Neural progenitor cell (in vitro differentiated cells): ENCODE results near the gene RRP1. TPM values are rescaled to one million over a fixed set of nuclear protein-coding genes. Genes with fewer than 3 reads are reported as not detected.

Source experiments
- DNase-seq: peaks from one replicate; pipeline ENCODE4 v3.0.0-alpha.2; 2016; ENCODE audit warnings: low spot score
- H2AFZ ChIP-seq: fragments of 200-600 bp; sonication (generic); replicated peaks from 2 replicates; pipeline ENCODE4 v1.6.1; 2016; ENCODE audit warnings: antibody characterized with exemption
- H3F3A ChIP-seq: fragments of 200-600 bp; sonication (generic); 2 replicates; pipeline ENCODE4 v1.6.1; 2016; ENCODE audit warnings: antibody characterized with exemption, low read depth
- H3K27ac ChIP-seq: fragments of 200-600 bp; sonication (generic); 2 replicates; pipeline ENCODE4 v1.5.1; 2016; ENCODE audit warnings: mild to moderate bottlenecking
- H3K27me3 ChIP-seq: fragments of 200-600 bp; sonication (generic); 2 replicates; pipeline ENCODE4 v1.6.1; 2016; ENCODE audit warnings: mild to moderate bottlenecking, moderate library complexity
- H3K36me3 ChIP-seq: fragments of 200-600 bp; sonication (generic); 2 replicates; pipeline ENCODE4 v1.5.1; 2016
- H3K4me1 ChIP-seq: fragments of 200-600 bp; sonication (generic); 2 replicates; pipeline ENCODE4 v1.6.1; 2016; ENCODE audit warnings: mixed run types
- H3K4me2 ChIP-seq: fragments of 200-600 bp; sonication (generic); 2 replicates; pipeline ENCODE4 v1.6.1; 2016
- H3K4me3 ChIP-seq: fragments of 200-600 bp; sonication (generic); 2 replicates; pipeline ENCODE4 v1.5.1; 2016
- H3K79me2 ChIP-seq: fragments of 200-600 bp; sonication (generic); 2 replicates; pipeline ENCODE4 v1.6.1; 2016; ENCODE audit warnings: low read depth
- H3K9ac ChIP-seq: fragments of 200-600 bp; sonication (generic); 2 replicates; pipeline ENCODE4 v1.6.1; 2016
- H3K9me3 ChIP-seq: fragments of 200-600 bp; sonication (generic); 2 replicates; pipeline ENCODE4 v1.5.1; 2016; ENCODE audit warnings: low read depth
- H4K20me1 ChIP-seq: fragments of 200-600 bp; sonication (generic); 2 replicates; pipeline ENCODE4 v1.6.1; 2016; ENCODE audit warnings: low read depth
- H3K27ac Mint-ChIP-seq: 3 replicates; pipeline ENCODE4 v1.8.0; 2021; ENCODE audit warnings: mixed read lengths
- H3K27me3 Mint-ChIP-seq: 2 replicates; pipeline ENCODE4 v1.8.0; 2022; ENCODE audit warnings: low read depth, mild to moderate bottlenecking, inconsistent platforms, moderate library complexity, mixed read lengths; ENCODE audit not compliant: insufficient read depth
- H3K36me3 Mint-ChIP-seq: 3 replicates; pipeline ENCODE4 v1.8.0; 2021; ENCODE audit warnings: mixed read lengths
- H3K4me1 Mint-ChIP-seq: 3 replicates; pipeline ENCODE4 v1.8.0; 2021; ENCODE audit warnings: mixed read lengths
- H3K4me3 Mint-ChIP-seq: 3 replicates; pipeline ENCODE4 v1.8.0; 2021; ENCODE audit warnings: mild to moderate bottlenecking, moderate library complexity, mixed read lengths
- H3K9me3 Mint-ChIP-seq: 3 replicates; pipeline ENCODE4 v1.8.0; 2020; ENCODE audit warnings: mixed read lengths
- CTCF ChIP-seq: fragments of 200-600 bp; sonication (generic); IDR thresholded peaks from 2 replicates; pipeline ENCODE4 v1.5.1; 2017; ENCODE audit warnings: antibody characterized with exemption, mild to moderate bottlenecking
- EZH2 ChIP-seq: fragments of 200-600 bp; sonication (generic); IDR thresholded peaks from 2 replicates; pipeline ENCODE4 v1.6.1; 2017; ENCODE audit warnings: antibody characterized with exemption, mild to moderate bottlenecking, moderate library complexity
- EZH2phosphoT487 ChIP-seq: fragments of 200-600 bp; sonication (generic); IDR thresholded peaks from 2 replicates; pipeline ENCODE4 v1.6.1; 2017; ENCODE audit warnings: antibody characterized with exemption
- total RNA-seq: library from RNA; depleted of rRNA; stranded (reverse); fragments of >200 nt; gene quantifications from 2 replicates; pipeline ENCODE4 v1.2.3, GENCODE V29; 2015; ENCODE audit warnings: low replicate concordance

RRP1 gene
- total RNA-seq, 1 donor from 2014 or later, result 18.4 TPM

DNA sequence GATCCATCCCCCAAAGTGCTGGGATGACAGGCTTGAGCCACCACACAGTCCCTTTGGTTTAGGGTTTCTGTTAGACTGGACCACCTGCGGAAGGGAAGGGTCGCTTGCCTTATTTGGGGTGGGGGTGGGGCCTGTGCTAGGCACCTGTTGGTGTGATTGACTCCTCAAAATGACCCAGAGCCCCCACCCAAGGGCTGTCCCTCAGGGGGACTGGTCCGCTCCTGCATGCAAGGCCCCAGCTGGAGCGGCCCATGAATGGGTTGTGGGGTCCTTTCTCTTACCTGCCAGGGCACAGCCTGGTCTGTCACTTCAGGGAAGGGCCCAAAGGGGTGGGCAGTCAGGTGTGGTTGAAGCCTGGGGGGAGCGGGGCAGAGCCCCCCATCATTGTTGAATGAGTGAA, 11.4 kb upstream of the RRP1 start:
- TF ChIP-seq CTCF, result no peak
- TF ChIP-seq EZH2, result no peak
- no peak for TF ChIP-seq EZH2phosphoT487
- no peak overlapping the region for H3K4me3 ChIP-seq
- Mint-ChIP-seq H3K4me3 (peak overlapping the region; percentile 87), H3K27me3 (peaks cover 12% of the 10 kb centered on the region), H3K4me1 (peaks cover 19% of the 10 kb centered on the region), H3K9me3 (no peaks in the 10 kb centered on the region), H3K27ac (peak overlapping the region; percentile 2), H3K36me3 (peaks cover 6% of the 10 kb centered on the region)
- no peak overlapping the region for H3K4me2 ChIP-seq
- H3K27ac ChIP-seq, result no peak overlapping the region
- no peaks in the 10 kb centered on the region for H3K9me3 ChIP-seq
- DNase-seq, result no peak
- H3K9ac ChIP-seq, result no peak overlapping the region
- no peak overlapping the region for H2AFZ ChIP-seq
- H4K20me1 ChIP-seq, result no peaks in the 10 kb centered on the region
- peaks cover 13% of the 10 kb centered on the region for H3K79me2 ChIP-seq
- H3K27me3 ChIP-seq, result no peaks in the 10 kb centered on the region
- H3K4me1 ChIP-seq, result peaks cover 8% of the 10 kb centered on the region
- no peaks in the 10 kb centered on the region for H3K36me3 ChIP-seq
- peaks cover 25% of the 10 kb centered on the region for H3F3A ChIP-seq

- no peaks in the 10 kb centered on the region for H3K9me3 ChIP-seq
- H3K4me1 ChIP-seq, result peaks cover 8% of the 10 kb centered on the region
- H3K9ac ChIP-seq, result no peak overlapping the region
- Mint-ChIP-seq H3K27me3 (peaks cover 9% of the 10 kb centered on the region), H3K27ac (peak overlapping the region; percentile 44), H3K9me3 (no peaks in the 10 kb centered on the region), H3K4me1 (peaks cover 19% of the 10 kb centered on the region), H3K4me3 (peak overlapping the region; percentile 54), H3K36me3 (peaks cover 4% of the 10 kb centered on the region)
- no peak for DNase-seq
- peak overlapping the region; percentile 44 for H3K4me2 ChIP-seq
- peaks cover 13% of the 10 kb centered on the region for H3K79me2 ChIP-seq
- no peak overlapping the region for H3K4me3 ChIP-seq
- H4K20me1 ChIP-seq, result no peaks in the 10 kb centered on the region
- H2AFZ ChIP-seq, result no peak overlapping the region
- peaks cover 25% of the 10 kb centered on the region for H3F3A ChIP-seq
- no peaks in the 10 kb centered on the region for H3K36me3 ChIP-seq
- TF ChIP-seq EZH2phosphoT487 (no peak), EZH2 (no peak), CTCF (no peak)
- H3K27ac ChIP-seq, result no peak overlapping the region
- H3K27me3 ChIP-seq, result no peaks in the 10 kb centered on the region
These were observed 10.7 kb upstream of the RRP1 start for GRCh38 chr21:43778469-43779335.

DNA sequence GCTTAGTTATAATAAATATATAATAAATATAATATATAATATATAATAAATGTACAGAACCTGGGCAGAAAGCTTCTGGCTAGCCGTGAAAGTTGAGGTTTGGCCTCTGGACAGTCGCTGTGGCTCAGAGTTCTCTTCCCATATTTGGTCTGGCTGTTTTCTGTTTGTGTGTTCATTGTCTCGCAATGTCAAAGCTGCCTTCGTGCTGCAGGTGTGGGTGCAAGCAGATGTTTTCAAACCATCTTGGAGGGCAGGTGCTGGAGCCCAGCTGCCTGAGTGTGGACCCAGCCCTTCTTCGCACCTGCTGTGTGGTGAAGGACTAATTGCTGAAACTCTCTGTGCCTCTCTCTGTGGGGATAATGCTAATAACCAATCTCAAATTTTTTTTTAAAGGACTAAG, 9.7 kb upstream of the RRP1 start:
- DNase-seq, result no peak
- H3K4me2 ChIP-seq, result no peak overlapping the region
- H4K20me1 ChIP-seq, result no peaks in the 10 kb centered on the region
- Mint-ChIP-seq H3K4me3 (no peak overlapping the region), H3K27me3 (peaks cover 8% of the 10 kb centered on the region), H3K27ac (no peak overlapping the region), H3K9me3 (no peaks in the 10 kb centered on the region), H3K36me3 (no peaks in the 10 kb centered on the region), H3K4me1 (peaks cover 19% of the 10 kb centered on the region)
- peaks cover 20% of the 10 kb centered on the region for H3F3A ChIP-seq
- no peaks in the 10 kb centered on the region for H3K27me3 ChIP-seq
- H3K9ac ChIP-seq, result no peak overlapping the region
- no peaks in the 10 kb centered on the region for H3K36me3 ChIP-seq
- H3K9me3 ChIP-seq, result no peaks in the 10 kb centered on the region
- H3K4me1 ChIP-seq, result peaks cover 8% of the 10 kb centered on the region
- H3K79me2 ChIP-seq, result peaks cover 12% of the 10 kb centered on the region
- H3K27ac ChIP-seq, result no peak overlapping the region
- TF ChIP-seq CTCF, result no peak
- no peak for TF ChIP-seq EZH2phosphoT487
- TF ChIP-seq EZH2, result no peak
- H3K4me3 ChIP-seq, result no peak overlapping the region
- no peak overlapping the region for H2AFZ ChIP-seq
